OCI-LY1 (cell line): Measurements from ENCODE around the gene CPSF3.

Experiments used
- CTCF ChIP-seq: fragments of 200-600 bp; sonication (generic), shearing (Covaris generic); IDR thresholded peaks from 2 replicates; pipeline ENCODE4 v1.5.1; 2017; ENCODE audit warnings: mild to moderate bottlenecking, antibody characterized with exemption, low read length, moderate library complexity, mixed read lengths
- EZH2 ChIP-seq: fragments of 200-600 bp; sonication (generic), shearing (Covaris generic); IDR thresholded peaks from 2 replicates; pipeline ENCODE4 v1.8.0; 2017; ENCODE audit warnings: borderline replicate concordance, mixed run types, mild to moderate bottlenecking, antibody characterized with exemption, low read length, moderate library complexity, mixed read lengths

GRCh38 chr2:9518163-9518562 is 94.7 kb downstream of the CPSF3 start:
- TF ChIP-seq CTCF (no peak), EZH2 (no peak)
